Measurements from ENCODE around the gene SUGP1. TPM values are rescaled to one million over a fixed set of nuclear protein-coding genes. Genes with fewer than 3 reads are reported as not detected.

Gene SUGP1
- total RNA-seq, 1 donor from 2014 or later, result 73.2 TPM

- H3K27ac Mint-ChIP-seq (ENCODE audit: unreplicated experiment), result no peak overlapping the region
- peaks cover 24% of the 10 kb centered on the region for H3K36me3 Mint-ChIP-seq (ENCODE audit: low read depth, unreplicated experiment)
- no peak overlapping the region for H3K4me3 Mint-ChIP-seq (ENCODE audit: unreplicated experiment)
- no peaks in the 10 kb centered on the region for H3K4me1 Mint-ChIP-seq (ENCODE audit: unreplicated experiment)
- H3K27me3 Mint-ChIP-seq (ENCODE audit: unreplicated experiment), result peaks cover 6% of the 10 kb centered on the region
- H3K9me3 Mint-ChIP-seq (ENCODE audit: unreplicated experiment), result no peaks in the 10 kb centered on the region
- no peak for DNase-seq (ENCODE audit: low spot score)
- TF ChIP-seq, protein P1, sequence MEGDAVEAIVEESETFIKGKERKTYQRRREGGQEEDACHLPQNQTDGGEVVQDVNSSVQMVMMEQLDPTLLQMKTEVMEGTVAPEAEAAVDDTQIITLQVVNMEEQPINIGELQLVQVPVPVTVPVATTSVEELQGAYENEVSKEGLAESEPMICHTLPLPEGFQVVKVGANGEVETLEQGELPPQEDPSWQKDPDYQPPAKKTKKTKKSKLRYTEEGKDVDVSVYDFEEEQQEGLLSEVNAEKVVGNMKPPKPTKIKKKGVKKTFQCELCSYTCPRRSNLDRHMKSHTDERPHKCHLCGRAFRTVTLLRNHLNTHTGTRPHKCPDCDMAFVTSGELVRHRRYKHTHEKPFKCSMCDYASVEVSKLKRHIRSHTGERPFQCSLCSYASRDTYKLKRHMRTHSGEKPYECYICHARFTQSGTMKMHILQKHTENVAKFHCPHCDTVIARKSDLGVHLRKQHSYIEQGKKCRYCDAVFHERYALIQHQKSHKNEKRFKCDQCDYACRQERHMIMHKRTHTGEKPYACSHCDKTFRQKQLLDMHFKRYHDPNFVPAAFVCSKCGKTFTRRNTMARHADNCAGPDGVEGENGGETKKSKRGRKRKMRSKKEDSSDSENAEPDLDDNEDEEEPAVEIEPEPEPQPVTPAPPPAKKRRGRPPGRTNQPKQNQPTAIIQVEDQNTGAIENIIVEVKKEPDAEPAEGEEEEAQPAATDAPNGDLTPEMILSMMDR (IDR thresholded peaks at IDR 0.05; ENCODE audit: unreplicated experiment), result no peak
Measured at GRCh38 chr19:19335408-19336158, 15.3 kb upstream of the SUGP1 start.

DNA sequence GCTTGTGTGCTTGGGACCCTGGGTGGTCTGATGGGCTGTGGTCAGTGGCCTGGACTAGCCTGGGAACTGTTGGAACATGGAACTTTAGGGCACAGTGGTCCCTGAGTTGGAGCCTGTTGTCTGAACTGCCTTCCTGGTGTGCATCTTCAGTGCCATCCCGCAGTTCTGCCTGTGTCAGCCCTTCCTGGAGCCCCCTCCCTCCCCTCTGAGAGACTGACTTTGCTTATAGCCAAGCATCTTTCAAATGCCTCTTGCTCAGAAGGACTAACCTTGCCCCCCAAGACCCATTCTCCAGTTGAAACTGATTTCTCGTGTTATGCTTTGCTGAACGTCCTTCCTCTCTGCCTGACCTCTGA is 14.7 kb upstream of the SUGP1 start:
- Mint-ChIP-seq H3K4me1 (ENCODE audit: unreplicated experiment) (no peaks in the 10 kb centered on the region), H3K9me3 (ENCODE audit: unreplicated experiment) (no peaks in the 10 kb centered on the region), H3K27ac (ENCODE audit: unreplicated experiment) (no peak overlapping the region), H3K36me3 (ENCODE audit: low read depth, unreplicated experiment) (peaks cover 24% of the 10 kb centered on the region), H3K27me3 (ENCODE audit: unreplicated experiment) (peaks cover 6% of the 10 kb centered on the region), H3K4me3 (ENCODE audit: unreplicated experiment) (no peak overlapping the region)
- DNase-seq (ENCODE audit: low spot score), result no peak
- TF ChIP-seq, protein P1 (IDR thresholded peaks at IDR 0.05; ENCODE audit: unreplicated experiment), result no peak

DNA sequence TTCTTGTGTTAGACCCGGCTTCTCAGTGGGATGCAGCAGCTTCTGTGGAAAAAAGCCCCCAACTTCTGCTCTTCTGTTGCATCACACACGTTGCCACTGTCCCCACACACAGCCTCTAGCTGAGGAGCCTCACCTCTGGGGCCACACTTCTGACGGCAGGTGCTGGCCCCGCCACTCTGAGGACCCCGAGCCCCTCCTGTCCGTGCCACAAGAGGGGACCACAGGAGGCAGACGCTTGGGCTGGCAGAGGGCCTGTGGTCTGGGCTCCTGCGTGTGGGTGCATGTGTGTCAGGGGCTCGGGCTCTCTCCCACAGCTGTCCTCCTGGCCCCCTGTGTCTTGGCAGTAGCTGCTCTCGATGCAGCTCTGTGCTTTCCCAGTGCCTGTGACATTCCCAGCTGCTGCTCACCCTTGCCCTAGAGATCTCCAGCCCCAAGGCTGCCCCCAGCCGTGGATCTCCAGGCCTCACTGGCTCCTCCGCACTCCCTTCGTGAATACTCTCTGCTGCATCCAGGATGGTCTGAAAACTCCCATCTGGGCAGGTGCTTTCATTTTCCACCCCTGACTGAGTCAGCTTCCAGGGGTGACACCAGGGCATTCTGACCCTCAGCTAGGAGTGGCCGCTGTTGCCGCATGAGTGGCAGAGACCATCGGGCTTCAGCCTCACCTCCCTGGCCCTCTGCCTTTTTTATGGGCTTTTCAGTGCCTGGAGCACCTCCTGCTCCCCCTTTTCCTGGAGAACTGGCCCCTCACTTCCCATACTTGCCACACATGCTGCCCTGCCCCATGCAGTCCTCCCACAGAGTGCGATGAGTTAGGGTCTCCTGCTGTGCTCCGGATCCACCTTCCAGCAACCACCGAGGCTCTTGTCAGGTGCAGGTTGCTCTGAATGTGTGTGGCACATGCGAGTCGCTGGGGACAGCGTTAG is 14.0 kb upstream of the SUGP1 start:
- Mint-ChIP-seq H3K9me3 (ENCODE audit: unreplicated experiment) (no peaks in the 10 kb centered on the region), H3K4me1 (ENCODE audit: unreplicated experiment) (peaks cover 2% of the 10 kb centered on the region), H3K36me3 (ENCODE audit: low read depth, unreplicated experiment) (peaks cover 26% of the 10 kb centered on the region), H3K27me3 (ENCODE audit: unreplicated experiment) (peaks cover 6% of the 10 kb centered on the region), H3K4me3 (ENCODE audit: unreplicated experiment) (no peak overlapping the region), H3K27ac (ENCODE audit: unreplicated experiment) (no peak overlapping the region)
- DNase-seq (ENCODE audit: low spot score), result no peak
- TF ChIP-seq, protein P1 (IDR thresholded peaks at IDR 0.05; ENCODE audit: unreplicated experiment), result no peak

DNA sequence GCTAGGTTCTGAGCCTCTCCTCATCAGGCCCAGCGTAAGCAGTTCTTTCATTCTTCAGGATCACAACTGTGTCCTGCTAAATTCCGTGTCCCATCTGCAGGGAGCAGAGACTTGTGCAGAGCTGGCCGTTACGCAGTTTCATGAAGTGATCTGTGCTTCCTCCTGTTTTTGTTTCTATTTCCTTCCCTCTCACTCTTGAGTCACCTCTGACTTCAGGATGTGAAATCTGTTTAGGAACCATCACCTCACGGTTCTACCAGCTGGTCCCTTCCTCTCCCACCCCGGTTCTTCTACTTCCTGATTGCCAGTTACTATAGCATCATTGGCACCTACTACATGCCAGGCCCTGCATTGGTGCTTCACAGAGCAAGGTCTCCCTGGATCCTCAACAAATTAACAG is 8.8 kb upstream of the SUGP1 start:
- Mint-ChIP-seq H3K27ac (ENCODE audit: unreplicated experiment) (peak overlapping the region; percentile 88), H3K4me3 (ENCODE audit: unreplicated experiment) (peak overlapping the region; percentile 70), H3K27me3 (ENCODE audit: unreplicated experiment) (peaks cover 8% of the 10 kb centered on the region), H3K36me3 (ENCODE audit: low read depth, unreplicated experiment) (peaks cover 30% of the 10 kb centered on the region), H3K4me1 (ENCODE audit: unreplicated experiment) (peaks cover 14% of the 10 kb centered on the region), H3K9me3 (ENCODE audit: unreplicated experiment) (no peaks in the 10 kb centered on the region)
- TF ChIP-seq, protein P1 (IDR thresholded peaks at IDR 0.05; ENCODE audit: unreplicated experiment), result no peak
- DNase-seq (ENCODE audit: low spot score), result no peak

All from endothelial cell (in vitro differentiated cells).